ENCODE data around the gene PTTG2.

PTTG2 gene

GRCh38 chr4:37982736-37983135 is 22.5 kb downstream of the PTTG2 start:
- DNase-seq (ENCODE audit: low spot score): no peak
- TF ChIP-seq CTCF (IDR thresholded peaks at IDR 0.05; ENCODE audit: extremely low read depth, insufficient read depth, missing control alignments): no peak
- in situ Hi-C loops (cut with MboI; ENCODE audit: low pct_unique_long_range_greater_than_20kb, low sequenced_read_pairs, unreplicated experiment): no loop called here

DNA sequence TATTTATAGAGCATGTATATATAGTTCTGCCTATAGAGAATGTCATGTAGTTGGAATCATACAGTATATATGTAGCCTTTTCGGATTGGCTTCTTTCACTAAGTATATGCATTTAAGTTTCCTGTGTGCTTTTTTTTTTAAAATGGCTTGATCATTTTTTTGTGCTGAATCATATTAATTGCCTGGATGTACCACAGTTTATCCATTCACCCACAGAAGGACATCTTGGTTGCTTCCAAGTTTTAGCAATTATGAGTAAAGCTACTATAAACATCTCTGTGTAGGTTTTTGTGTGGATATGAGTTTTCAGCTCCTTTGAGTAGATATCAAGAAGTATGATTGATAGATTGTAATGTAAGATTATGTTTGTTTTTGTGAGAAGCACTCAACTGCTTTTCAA is 23.8 kb downstream of the PTTG2 start:
- no peak for TF ChIP-seq CTCF (IDR thresholded peaks at IDR 0.05; ENCODE audit: extremely low read depth, insufficient read depth, missing control alignments)
- DNase-seq (ENCODE audit: low spot score): no peak
- in situ Hi-C loops (cut with MboI; ENCODE audit: low pct_unique_long_range_greater_than_20kb, low sequenced_read_pairs, unreplicated experiment): no loop called here

DNA sequence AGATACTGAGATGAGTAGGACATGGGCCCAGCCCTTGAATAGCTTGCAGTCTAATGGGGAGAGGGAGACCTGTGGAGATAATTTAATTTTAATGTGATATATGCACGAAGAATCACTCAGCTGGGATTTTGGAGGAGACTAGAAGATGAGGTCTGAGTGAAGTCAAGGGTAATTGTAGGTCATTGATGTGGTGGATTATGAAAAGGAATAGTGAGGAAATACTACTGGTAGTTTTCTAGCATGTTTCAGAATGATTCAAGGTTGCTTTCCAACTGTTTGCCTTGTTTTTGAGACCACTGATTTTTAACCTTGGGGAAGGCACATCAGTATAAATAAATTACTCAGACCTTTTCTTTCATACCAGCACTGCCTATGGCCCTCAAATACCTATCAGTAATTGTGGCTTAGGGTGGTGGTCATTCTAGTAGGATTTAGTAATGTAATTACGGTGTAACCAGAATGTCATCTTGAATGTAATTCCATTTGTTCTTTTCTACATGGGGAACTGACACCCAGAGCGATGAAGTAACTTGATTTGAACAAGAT is 25.6 kb downstream of the PTTG2 start:
- DNase-seq (ENCODE audit: low spot score): no peak
- in situ Hi-C loops (cut with MboI; ENCODE audit: low pct_unique_long_range_greater_than_20kb, low sequenced_read_pairs, unreplicated experiment): no loop called here
- no peak for TF ChIP-seq CTCF (IDR thresholded peaks at IDR 0.05; ENCODE audit: extremely low read depth, insufficient read depth, missing control alignments)

DNA sequence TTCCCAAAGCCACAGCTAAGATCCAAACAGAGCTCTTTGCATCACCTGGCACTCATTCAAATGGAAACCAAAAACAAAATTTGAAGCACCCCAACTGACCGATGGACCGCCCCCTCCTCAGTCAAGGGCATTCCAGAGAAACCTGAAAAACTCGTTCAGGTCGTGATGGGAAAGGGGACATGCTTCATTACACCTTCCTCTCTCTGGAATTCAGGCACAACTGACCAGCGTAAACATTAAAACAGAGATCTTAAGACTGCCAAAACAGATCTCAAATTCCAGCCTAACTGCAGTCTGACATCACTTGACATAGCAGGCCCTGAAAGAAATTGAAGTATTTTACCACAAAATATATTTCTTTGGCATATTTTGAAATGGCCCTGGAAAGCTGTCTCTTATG is 28.5 kb downstream of the PTTG2 start:
- in situ Hi-C loops (cut with MboI; ENCODE audit: low pct_unique_long_range_greater_than_20kb, low sequenced_read_pairs, unreplicated experiment): no loop called here
- TF ChIP-seq CTCF (IDR thresholded peaks at IDR 0.05; ENCODE audit: extremely low read depth, insufficient read depth, missing control alignments): no peak
- DNase-seq (ENCODE audit: low spot score): no peak

- no peak for TF ChIP-seq CTCF (IDR thresholded peaks at IDR 0.05; ENCODE audit: extremely low read depth, insufficient read depth, missing control alignments)
- in situ Hi-C loops (cut with MboI; ENCODE audit: low pct_unique_long_range_greater_than_20kb, low sequenced_read_pairs, unreplicated experiment): no loop called here
- DNase-seq (ENCODE audit: low spot score): no peak
Observed at GRCh38 chr4:37989398-37990260, 29.4 kb downstream of the PTTG2 start.

GRCh38 chr4:37990731-37991245 is 30.6 kb downstream of the PTTG2 start:
- in situ Hi-C loops (cut with MboI; ENCODE audit: low pct_unique_long_range_greater_than_20kb, low sequenced_read_pairs, unreplicated experiment): no loop called here
- no peak for DNase-seq (ENCODE audit: low spot score)
- no peak for TF ChIP-seq CTCF (IDR thresholded peaks at IDR 0.05; ENCODE audit: extremely low read depth, insufficient read depth, missing control alignments)

Measured in GM13977 (cell line).